H1 (cell line): ENCODE data around the gene CD44.

ENCODE experiments used
- GTF2F1 ChIP-seq: IDR thresholded peaks from 2 replicates; pipeline ENCODE4 v1.6.1; 2012; ENCODE audit warnings: low read depth, low read length, improper control_type of control experiment, borderline replicate concordance
- POLR2A ChIP-seq, 2 experiments: IDR thresholded peaks; 1 replicate in 1 of 2; 2 replicates in 1 of 2; pipeline ENCODE4 v1.6.1; 2011; ENCODE audit warnings: low read depth in 2 of 2, low read length in 2 of 2, mild to moderate bottlenecking in 2 of 2; ENCODE audit errors: control extremely low read depth in 1 of 2
- TF ChIP-seq, protein P1 (sequence below), 3 experiments: IDR thresholded peaks; 1 replicate in 2 of 3; 2 replicates in 1 of 3; pipeline versions ENCODE4 v1.5.1 to v1.6.1; 2011; ENCODE audit warnings: low read length in 3 of 3, mild to moderate bottlenecking in 3 of 3, inconsistent platforms in 2 of 3, low read depth in 1 of 3, moderate library complexity in 1 of 3; ENCODE audit not compliant: insufficient read depth in 1 of 3; ENCODE audit errors: control extremely low read depth in 1 of 3
- TF ChIP-seq, protein P2 (sequence below): IDR thresholded peaks from 2 replicates; pipeline ENCODE4 v1.6.1; 2012; ENCODE audit warnings: inconsistent platforms
- TF ChIP-seq, protein P3 (sequence below): IDR thresholded peaks from 2 replicates; pipeline ENCODE4 v1.6.1; 2012; ENCODE audit warnings: low read length, inconsistent platforms

DNA sequence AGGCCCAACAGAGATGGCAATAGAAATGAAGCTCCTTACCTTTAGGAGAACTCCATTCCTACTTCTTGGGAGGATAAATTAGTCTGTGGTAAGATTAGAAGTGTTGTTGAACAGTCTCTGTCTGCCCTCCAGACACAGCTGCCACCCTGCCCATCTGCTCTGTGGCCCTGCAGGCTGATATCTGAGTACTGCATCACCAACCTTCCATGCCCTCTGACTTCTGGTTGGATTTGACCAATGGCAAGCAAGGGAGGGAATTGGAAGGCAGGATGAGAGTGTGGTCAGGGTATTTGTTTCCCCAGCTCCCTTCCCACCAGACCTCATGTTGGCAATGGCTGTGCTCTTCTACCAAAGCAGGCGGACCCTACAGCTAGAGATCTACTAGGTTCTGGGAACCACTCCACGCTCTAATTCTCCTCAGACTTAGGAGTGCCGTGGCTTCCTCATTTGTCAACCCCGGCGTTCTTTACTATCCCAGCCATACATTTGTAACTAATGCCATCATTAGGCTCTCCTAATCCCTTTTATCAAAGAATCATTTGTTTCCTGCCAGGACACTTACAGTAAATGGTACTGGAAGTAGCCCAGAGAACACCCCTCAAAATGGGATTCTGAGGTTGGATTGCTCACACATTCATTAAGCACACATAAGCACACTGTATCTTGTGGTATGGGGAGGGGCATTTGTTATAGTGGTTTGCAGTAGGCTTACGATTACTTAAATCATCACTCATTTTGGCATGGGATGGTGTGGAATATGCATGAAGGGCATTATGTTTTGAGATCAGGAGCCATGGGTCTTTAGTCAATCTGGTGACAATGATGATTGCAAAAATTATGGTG, 35.4 kb upstream of the CD44 start:
- TF ChIP-seq, protein P1, sequence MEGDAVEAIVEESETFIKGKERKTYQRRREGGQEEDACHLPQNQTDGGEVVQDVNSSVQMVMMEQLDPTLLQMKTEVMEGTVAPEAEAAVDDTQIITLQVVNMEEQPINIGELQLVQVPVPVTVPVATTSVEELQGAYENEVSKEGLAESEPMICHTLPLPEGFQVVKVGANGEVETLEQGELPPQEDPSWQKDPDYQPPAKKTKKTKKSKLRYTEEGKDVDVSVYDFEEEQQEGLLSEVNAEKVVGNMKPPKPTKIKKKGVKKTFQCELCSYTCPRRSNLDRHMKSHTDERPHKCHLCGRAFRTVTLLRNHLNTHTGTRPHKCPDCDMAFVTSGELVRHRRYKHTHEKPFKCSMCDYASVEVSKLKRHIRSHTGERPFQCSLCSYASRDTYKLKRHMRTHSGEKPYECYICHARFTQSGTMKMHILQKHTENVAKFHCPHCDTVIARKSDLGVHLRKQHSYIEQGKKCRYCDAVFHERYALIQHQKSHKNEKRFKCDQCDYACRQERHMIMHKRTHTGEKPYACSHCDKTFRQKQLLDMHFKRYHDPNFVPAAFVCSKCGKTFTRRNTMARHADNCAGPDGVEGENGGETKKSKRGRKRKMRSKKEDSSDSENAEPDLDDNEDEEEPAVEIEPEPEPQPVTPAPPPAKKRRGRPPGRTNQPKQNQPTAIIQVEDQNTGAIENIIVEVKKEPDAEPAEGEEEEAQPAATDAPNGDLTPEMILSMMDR (IDR thresholded peaks at IDR 0.05; ENCODE audit: control extremely low read depth in 1 of 3, insufficient read depth in 1 of 3, low read depth in 1 of 3, low read length in 3 of 3), result no peak
- no peak for TF ChIP-seq POLR2A (IDR thresholded peaks at IDR 0.05; ENCODE audit: control extremely low read depth in 1 of 2, low read depth in 2 of 2, low read length in 2 of 2)
- TF ChIP-seq, protein P2, sequence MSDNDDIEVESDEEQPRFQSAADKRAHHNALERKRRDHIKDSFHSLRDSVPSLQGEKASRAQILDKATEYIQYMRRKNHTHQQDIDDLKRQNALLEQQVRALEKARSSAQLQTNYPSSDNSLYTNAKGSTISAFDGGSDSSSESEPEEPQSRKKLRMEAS, result no peak
- no peak for TF ChIP-seq GTF2F1
- TF ChIP-seq, protein P3, sequence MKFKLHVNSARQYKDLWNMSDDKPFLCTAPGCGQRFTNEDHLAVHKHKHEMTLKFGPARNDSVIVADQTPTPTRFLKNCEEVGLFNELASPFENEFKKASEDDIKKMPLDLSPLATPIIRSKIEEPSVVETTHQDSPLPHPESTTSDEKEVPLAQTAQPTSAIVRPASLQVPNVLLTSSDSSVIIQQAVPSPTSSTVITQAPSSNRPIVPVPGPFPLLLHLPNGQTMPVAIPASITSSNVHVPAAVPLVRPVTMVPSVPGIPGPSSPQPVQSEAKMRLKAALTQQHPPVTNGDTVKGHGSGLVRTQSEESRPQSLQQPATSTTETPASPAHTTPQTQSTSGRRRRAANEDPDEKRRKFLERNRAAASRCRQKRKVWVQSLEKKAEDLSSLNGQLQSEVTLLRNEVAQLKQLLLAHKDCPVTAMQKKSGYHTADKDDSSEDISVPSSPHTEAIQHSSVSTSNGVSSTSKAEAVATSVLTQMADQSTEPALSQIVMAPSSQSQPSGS, result no peak
